Stomach smooth muscle (tissue), 2 donors: ENCODE data around the gene C5orf52.
A peak's percentile ranks its signal among the peaks of the same experiment; 100 is the strongest.

ENCODE experiments used
- H3K27ac ChIP-seq: one replicate; pipeline ENCODE4 v1.7.0; 2013; ENCODE audit warnings: mild to moderate bottlenecking, low read length, inconsistent platforms
- H3K27me3 ChIP-seq, 2 donors: one replicate each; pipeline ENCODE4 v1.7.0; 2013; ENCODE audit warnings: low read length in 2 of 2; ENCODE audit not compliant: insufficient read depth in 2 of 2, control insufficient read depth in 1 of 2
- H3K36me3 ChIP-seq, 2 donors: one replicate each; pipeline ENCODE4 v1.7.0; 2013; ENCODE audit warnings: low read length in 2 of 2; ENCODE audit not compliant: control insufficient read depth in 2 of 2, insufficient read depth in 2 of 2
- H3K4me1 ChIP-seq: one replicate; pipeline ENCODE4 v1.7.0; 2013; ENCODE audit warnings: low read length; ENCODE audit not compliant: control insufficient read depth, insufficient read depth
- H3K4me3 ChIP-seq, 2 donors: one replicate each; pipeline ENCODE4 v1.7.0; 2013; ENCODE audit warnings: low read length in 2 of 2
- H3K9ac ChIP-seq, 2 donors: one replicate each; pipeline ENCODE4 v1.7.0; 2013; ENCODE audit warnings: low read length in 2 of 2, mild to moderate bottlenecking in 1 of 2
- H3K9me3 ChIP-seq, 2 donors: one replicate each; pipeline ENCODE4 v1.7.0; 2013; ENCODE audit warnings: low read length in 2 of 2; ENCODE audit not compliant: control insufficient read depth in 2 of 2
- donor health status: healthy.
- donor health status: Pancreatic carcinoma.

C5orf52 gene

GRCh38 chr5:157670662-157671591, at the start of gene C5orf52:
TSS of gene C5orf52 (plus strand) at chr5:157671533. CDS start at chr5:157671615, 82 bp downstream.
- H3K4me3 ChIP-seq: peak within 1 kb of the TSS; percentile 78 to 83
- H3K27ac ChIP-seq: no peak within 1 kb of the TSS
- peak within 1 kb of the TSS; percentile 23 to 64 for H3K9ac ChIP-seq
- H3K36me3 ChIP-seq: no peaks in the 10 kb centered on the region
- H3K27me3 ChIP-seq: peaks cover 3 to 22% of the 10 kb centered on the region in 2 donors
- H3K4me1 ChIP-seq: peaks cover 15% of the 10 kb centered on the region
- no peaks in the 10 kb centered on the region for H3K9me3 ChIP-seq

DNA sequence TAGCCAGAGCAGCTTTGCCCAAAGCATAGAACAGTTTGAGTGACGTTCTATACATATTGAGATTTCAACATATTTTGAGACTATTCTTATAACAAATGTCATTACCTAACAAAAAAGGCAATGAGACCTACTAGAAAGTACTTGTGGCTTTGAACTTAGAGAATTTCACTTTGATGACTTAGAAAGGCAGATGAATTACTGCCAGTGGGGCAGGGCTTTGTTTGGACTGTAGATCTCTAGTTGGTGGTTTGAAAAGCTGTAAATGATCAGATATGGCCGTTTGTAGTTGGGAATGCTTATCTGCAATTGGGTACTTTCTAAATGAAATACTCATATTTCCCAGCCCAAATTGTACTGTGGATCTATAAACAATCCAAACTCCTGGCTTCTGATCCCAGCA, 47.2 kb upstream of the C5orf52 start:
- H3K27me3 ChIP-seq: no peaks in the 10 kb centered on the region

GRCh38 chr5:157626831-157627230, 44.5 kb upstream of the C5orf52 start:
- H3K36me3 ChIP-seq: no peaks in the 10 kb centered on the region
- H3K4me1 ChIP-seq: no peaks in the 10 kb centered on the region
- no peaks in the 10 kb centered on the region for H3K27me3 ChIP-seq
- H3K27ac ChIP-seq: no peak overlapping the region
- no peak overlapping the region for H3K9ac ChIP-seq
- no peak overlapping the region for H3K4me3 ChIP-seq
- H3K9me3 ChIP-seq: no peaks in the 10 kb centered on the region

More for the DNA sequence above, 47.2 kb upstream of the C5orf52 start:
- Histone ChIP-seq H3K27ac (no peak overlapping the region), H3K9me3 (no peaks in the 10 kb centered on the region), H3K9ac (no peak overlapping the region), H3K4me3 (no peak overlapping the region), H3K4me1 (no peaks in the 10 kb centered on the region), H3K36me3 (no peaks in the 10 kb centered on the region)

GRCh38 chr5:157630341-157630740, 41.0 kb upstream of the C5orf52 start:
- Histone ChIP-seq H3K27me3 (no peaks in the 10 kb centered on the region), H3K9me3 (no peaks in the 10 kb centered on the region), H3K36me3 (no peaks in the 10 kb centered on the region), H3K27ac (no peak overlapping the region), H3K4me1 (no peaks in the 10 kb centered on the region), H3K9ac (no peak overlapping the region), H3K4me3 (no peak overlapping the region)

- Histone ChIP-seq H3K4me1 (no peaks in the 10 kb centered on the region), H3K9me3 (no peaks in the 10 kb centered on the region), H3K36me3 (no peaks in the 10 kb centered on the region), H3K27ac (no peak overlapping the region), H3K4me3 (no peak overlapping the region), H3K27me3 (no peaks in the 10 kb centered on the region), H3K9ac (no peak overlapping the region)
These were observed 30.8 kb upstream of the C5orf52 start for GRCh38 chr5:157640406-157641066.

- Histone ChIP-seq H3K9me3 (no peaks in the 10 kb centered on the region), H3K36me3 (no peaks in the 10 kb centered on the region), H3K27me3 (no peaks in the 10 kb centered on the region), H3K4me3 (no peak overlapping the region), H3K4me1 (peaks cover 8% of the 10 kb centered on the region), H3K27ac (no peak overlapping the region), H3K9ac (no peak overlapping the region)
These were observed 22.9 kb upstream of the C5orf52 start for GRCh38 chr5:157648275-157648990.

- Histone ChIP-seq H3K27me3 (no peaks in the 10 kb centered on the region), H3K27ac (no peak overlapping the region), H3K4me1 (peaks cover 8% of the 10 kb centered on the region), H3K9me3 (no peaks in the 10 kb centered on the region), H3K4me3 (no peak overlapping the region), H3K36me3 (no peaks in the 10 kb centered on the region), H3K9ac (no peak overlapping the region)
These were observed 22.2 kb upstream of the C5orf52 start for GRCh38 chr5:157649101-157649500.

- Histone ChIP-seq H3K4me1 (peaks cover 8% of the 10 kb centered on the region), H3K9ac (no peak overlapping the region), H3K9me3 (no peaks in the 10 kb centered on the region), H3K36me3 (no peaks in the 10 kb centered on the region), H3K27me3 (no peaks in the 10 kb centered on the region), H3K4me3 (peak overlapping the region; percentile 61 to 77), H3K27ac (no peak overlapping the region)
These were observed 20.2 kb upstream of the C5orf52 start for GRCh38 chr5:157650991-157651611.

DNA sequence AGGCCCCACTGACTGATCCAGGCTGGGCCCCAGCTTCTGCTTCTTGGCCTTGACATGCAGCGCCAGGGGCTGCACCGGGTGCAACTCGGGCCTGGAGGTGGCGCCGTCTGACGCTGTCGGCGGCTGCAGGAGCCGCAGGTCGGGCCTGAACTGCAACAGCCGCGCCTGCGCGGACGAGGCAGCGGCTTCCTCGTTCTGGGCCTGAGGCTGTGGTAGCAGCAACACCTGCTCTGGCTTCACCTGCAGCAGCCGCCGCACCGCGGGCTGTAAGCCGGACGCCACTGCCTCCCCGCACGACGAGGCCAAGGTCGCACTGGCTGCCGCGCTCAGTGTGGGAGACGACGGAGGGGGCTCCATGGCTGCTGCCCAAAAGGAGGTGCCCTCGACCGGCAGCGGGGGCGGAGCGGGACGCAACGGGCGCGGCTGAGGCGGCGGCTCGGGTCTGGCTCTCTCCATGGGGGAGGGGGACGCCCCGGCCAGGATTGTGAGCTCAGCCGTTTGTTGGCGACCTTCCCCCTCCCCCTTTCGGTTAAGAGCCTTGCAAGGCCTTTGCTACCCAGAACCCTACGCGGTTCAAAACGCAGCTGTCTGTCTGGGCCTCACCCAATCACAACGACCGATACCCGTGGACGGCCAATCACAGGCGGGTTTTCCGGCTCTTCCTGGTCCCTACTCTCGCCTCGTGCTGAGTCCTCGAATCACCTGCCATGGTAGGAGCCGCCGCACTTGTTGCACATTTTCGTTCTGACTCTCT, 19.5 kb upstream of the C5orf52 start:
- peaks cover 8% of the 10 kb centered on the region for H3K4me1 ChIP-seq
- H3K27ac ChIP-seq: no peak overlapping the region
- no peaks in the 10 kb centered on the region for H3K27me3 ChIP-seq
- peak overlapping the region; percentile 62 to 68 for H3K9ac ChIP-seq
- H3K9me3 ChIP-seq: no peaks in the 10 kb centered on the region
- no peaks in the 10 kb centered on the region for H3K36me3 ChIP-seq
- H3K4me3 ChIP-seq: peak overlapping the region; percentile 61 to 77

- Histone ChIP-seq H3K9me3 (no peaks in the 10 kb centered on the region), H3K27ac (no peak within 1 kb of the TSS), H3K9ac (peak within 1 kb of the TSS; percentile 62 to 68), H3K4me1 (peaks cover 8% of the 10 kb centered on the region), H3K4me3 (peak within 1 kb of the TSS; percentile 61 to 77), H3K27me3 (no peaks in the 10 kb centered on the region), H3K36me3 (no peaks in the 10 kb centered on the region)
These were observed 19.0 kb upstream of the C5orf52 start, which contains the start of gene SOX30 for GRCh38 chr5:157652377-157652692. TSS of gene SOX30 (minus strand) at chr5:157652438. CDS start at chr5:157652078, 360 bp downstream.
